Gastrocnemius medialis (tissue), 4 donors: Measurements from ENCODE around the gene BBS9.

Experiments
- CTCF ChIP-seq, 5 experiments: fragments of 450-650 bp in 3 of 5; fragments of 200-600 bp in 2 of 5; sonication (generic) in 2 of 5; IDR thresholded peaks in 4 of 5; conservative IDR thresholded peaks in 1 of 5; 1 replicate in 4 of 5; 2 replicates in 1 of 5; pipeline ENCODE4 v1.5.1; 2016 to 2019; ENCODE audit warnings: antibody characterized with exemption in 5 of 5, mild to moderate bottlenecking in 3 of 5, moderate library complexity in 3 of 5
- POLR2A ChIP-seq, 2 donors: fragments of 450-650 bp; IDR thresholded peaks; one replicate each; pipeline ENCODE4 v1.6.1; 2017; ENCODE audit warnings: antibody characterized with exemption in 2 of 2, mild to moderate bottlenecking in 2 of 2, moderate library complexity in 2 of 2

- no peak for TF ChIP-seq CTCF (IDR thresholded peaks at IDR 0.05 in 4 of 5, conservative IDR thresholded peaks at IDR 0.05 in 1 of 5)
- no peak for TF ChIP-seq POLR2A (IDR thresholded peaks at IDR 0.05)
These were observed 288.9 kb downstream of the BBS9 start for GRCh38 chr7:33418251-33418701.
